Measurements from ENCODE around the gene SUSD3. TPM values are rescaled to one million over a fixed set of nuclear protein-coding genes. Genes with fewer than 3 reads are reported as not detected.
A peak's percentile ranks its signal among the peaks of the same experiment; 100 is the strongest.

SUSD3 gene
- total RNA-seq, 4 donors from 2014 or later: 5.5 to 21.5 (median 7.9) TPM

DNA sequence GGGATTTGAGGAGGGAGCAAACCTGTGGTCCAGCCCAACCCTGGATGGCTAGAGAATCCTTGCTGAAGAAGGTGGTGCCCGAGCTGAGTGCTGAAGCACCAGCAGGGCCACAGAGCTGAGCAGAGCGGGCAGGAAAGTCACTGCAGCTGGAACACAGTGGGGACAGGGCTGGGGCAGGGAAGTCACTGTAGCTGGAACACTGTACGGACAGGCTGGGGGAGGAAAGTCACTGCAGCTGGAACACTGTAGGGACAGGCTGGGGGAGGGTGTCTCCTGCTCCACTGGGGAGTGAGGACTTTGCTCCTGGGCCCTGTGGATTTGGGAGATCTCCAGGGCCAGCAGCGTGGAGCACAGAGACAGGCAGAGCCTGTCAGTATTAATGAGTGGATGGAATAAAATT lies 9.0 kb upstream of the SUSD3 start:
- no peak for TF ChIP-seq POLR2A (IDR thresholded peaks at IDR 0.05)
- TF ChIP-seq, protein P1, sequence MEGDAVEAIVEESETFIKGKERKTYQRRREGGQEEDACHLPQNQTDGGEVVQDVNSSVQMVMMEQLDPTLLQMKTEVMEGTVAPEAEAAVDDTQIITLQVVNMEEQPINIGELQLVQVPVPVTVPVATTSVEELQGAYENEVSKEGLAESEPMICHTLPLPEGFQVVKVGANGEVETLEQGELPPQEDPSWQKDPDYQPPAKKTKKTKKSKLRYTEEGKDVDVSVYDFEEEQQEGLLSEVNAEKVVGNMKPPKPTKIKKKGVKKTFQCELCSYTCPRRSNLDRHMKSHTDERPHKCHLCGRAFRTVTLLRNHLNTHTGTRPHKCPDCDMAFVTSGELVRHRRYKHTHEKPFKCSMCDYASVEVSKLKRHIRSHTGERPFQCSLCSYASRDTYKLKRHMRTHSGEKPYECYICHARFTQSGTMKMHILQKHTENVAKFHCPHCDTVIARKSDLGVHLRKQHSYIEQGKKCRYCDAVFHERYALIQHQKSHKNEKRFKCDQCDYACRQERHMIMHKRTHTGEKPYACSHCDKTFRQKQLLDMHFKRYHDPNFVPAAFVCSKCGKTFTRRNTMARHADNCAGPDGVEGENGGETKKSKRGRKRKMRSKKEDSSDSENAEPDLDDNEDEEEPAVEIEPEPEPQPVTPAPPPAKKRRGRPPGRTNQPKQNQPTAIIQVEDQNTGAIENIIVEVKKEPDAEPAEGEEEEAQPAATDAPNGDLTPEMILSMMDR (IDR thresholded peaks at IDR 0.05): no peak
- Histone ChIP-seq H3K9me3 (no peaks in the 10 kb centered on the region), H3K36me3 (no peaks in the 10 kb centered on the region), H3K4me1 (no peaks in the 10 kb centered on the region), H3K4me3 (no peak overlapping the region), H3K27me3 (no peaks in the 10 kb centered on the region), H3K27ac (no peak overlapping the region)
- no peak for DNase-seq

DNA sequence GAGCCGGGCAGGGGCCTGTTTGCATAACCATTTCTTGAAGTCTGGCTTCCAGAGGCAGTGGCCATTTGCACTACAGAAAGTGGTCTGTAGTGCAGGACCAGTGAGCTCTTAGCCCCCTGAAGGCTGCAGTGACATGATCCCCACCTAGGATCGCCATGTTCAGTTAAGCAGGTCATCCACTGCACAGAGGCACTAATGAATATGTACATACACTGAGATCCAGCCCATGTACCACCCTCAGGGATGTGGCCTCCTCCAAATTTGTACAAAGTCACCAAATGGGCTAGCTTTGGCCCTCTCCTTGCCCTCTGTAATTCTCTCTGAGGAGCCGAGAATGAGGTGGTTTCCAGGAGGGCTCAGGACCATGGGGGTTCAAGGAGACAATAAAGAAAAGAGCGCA lies 8.3 kb upstream of the SUSD3 start:
- no peaks in the 10 kb centered on the region for H3K4me1 ChIP-seq
- TF ChIP-seq POLR2A (IDR thresholded peaks at IDR 0.05): no peak
- TF ChIP-seq, protein P1 (IDR thresholded peaks at IDR 0.05): no peak
- H3K27ac ChIP-seq: no peak overlapping the region
- no peaks in the 10 kb centered on the region for H3K27me3 ChIP-seq
- no peak for DNase-seq
- no peak overlapping the region for H3K4me3 ChIP-seq
- no peaks in the 10 kb centered on the region for H3K36me3 ChIP-seq
- H3K9me3 ChIP-seq: no peaks in the 10 kb centered on the region

DNA sequence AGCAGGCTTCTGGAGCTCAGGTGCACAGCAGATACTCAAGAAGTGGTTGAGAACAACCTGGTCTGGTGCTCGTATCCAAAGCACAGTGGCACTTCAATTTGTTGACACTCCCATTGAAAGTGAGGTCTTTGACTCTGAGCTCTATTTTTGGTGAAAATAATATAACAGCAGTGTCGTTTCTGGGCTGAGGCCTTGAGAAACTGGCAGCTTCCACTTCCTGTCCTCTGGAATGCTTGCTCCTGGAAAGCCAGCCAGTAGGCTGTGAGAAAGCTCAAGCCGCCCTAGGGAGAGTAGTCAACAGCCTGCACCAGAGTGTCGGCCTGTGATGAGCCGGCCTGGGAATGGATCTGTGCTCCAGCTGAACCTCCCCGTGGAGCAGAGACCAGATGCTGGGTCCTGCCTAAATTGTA lies 6.8 kb upstream of the SUSD3 start:
- Histone ChIP-seq H3K27me3 (no peaks in the 10 kb centered on the region), H3K27ac (peak overlapping the region in 3 of 4 donors; percentile 17 to 46 (median 27)), H3K36me3 (no peaks in the 10 kb centered on the region), H3K9me3 (no peaks in the 10 kb centered on the region), H3K4me3 (no peak overlapping the region), H3K4me1 (no peaks in the 10 kb centered on the region)
- TF ChIP-seq POLR2A (IDR thresholded peaks at IDR 0.05): no peak
- TF ChIP-seq, protein P1 (IDR thresholded peaks at IDR 0.05): no peak
- no peak for DNase-seq

DNA sequence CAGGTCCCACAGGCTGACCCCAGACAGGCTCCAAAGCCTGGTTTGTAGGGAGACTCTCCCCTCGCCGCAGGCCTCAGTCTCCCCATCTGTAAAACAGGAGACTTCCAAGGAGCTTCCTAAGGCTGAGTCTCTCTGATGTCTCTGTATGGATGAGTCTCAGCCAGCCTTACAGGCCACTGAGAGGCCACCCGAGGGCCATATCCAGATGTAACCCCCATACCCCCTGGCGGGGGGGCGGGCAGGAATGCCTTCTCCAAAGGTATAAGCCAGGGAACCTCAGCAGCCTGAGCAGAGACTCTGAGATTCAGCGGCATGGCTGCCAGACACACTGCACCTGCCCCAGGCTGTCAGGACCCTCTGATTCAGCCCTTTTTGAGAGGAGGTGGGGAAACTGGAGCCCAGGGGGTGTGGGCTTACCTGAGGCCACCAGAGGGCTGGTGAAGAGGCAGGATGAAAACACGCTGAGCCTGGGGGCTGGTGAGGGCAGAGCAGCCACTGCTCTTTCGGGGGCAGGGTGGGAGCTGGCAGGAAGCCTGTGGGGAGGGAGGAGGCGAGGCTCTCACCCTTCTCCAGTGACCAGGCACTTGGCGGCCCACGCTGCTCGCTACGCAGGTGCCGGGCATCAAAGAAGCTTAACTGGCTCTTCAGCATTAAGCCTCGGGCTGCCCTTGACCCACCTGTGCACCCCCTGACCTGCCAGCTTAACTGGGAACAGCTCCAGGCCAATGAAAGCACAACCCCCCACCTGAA lies 5.5 kb upstream of the SUSD3 start:
- Histone ChIP-seq H3K4me3 (no peak overlapping the region), H3K27me3 (no peaks in the 10 kb centered on the region), H3K4me1 (peaks cover 0 to 4% (median 0%) of the 10 kb centered on the region in 4 donors), H3K27ac (no peak overlapping the region), H3K36me3 (no peaks in the 10 kb centered on the region), H3K9me3 (no peaks in the 10 kb centered on the region)
- DNase-seq: no peak
- TF ChIP-seq, protein P1 (IDR thresholded peaks at IDR 0.05): no peak
- TF ChIP-seq POLR2A (IDR thresholded peaks at IDR 0.05): no peak

DNA sequence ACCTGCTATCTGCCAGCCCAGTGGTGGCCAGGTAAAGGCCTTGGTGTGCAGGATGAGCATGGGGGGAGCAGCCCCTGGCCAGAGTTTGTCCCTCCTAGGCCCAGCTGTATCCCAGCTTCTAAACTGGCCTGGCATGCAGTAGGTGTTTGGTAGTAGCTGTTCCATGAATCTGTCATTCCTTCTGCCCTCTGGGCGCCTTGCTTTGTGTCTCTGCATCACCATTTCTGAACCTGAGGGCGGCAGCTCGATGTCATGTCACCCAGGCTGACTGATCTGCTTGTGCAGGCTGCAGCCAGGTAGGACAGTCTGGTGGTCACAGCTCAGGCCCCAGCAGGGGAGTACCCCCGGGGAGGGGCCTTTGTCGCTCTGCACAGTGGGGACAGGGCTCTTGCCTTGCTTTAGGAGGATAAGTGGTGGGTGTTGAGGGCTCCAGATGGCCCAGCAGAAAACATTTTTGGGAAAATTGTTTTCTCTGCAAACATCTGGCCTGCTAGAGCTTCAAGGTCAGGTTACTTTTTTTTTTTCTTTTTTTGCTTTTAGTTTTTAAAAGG lies 4.6 kb upstream of the SUSD3 start:
- TF ChIP-seq, protein P1 (IDR thresholded peaks at IDR 0.05): no peak
- TF ChIP-seq POLR2A (IDR thresholded peaks at IDR 0.05): no peak
- Histone ChIP-seq H3K4me3 (no peak overlapping the region), H3K9me3 (no peaks in the 10 kb centered on the region), H3K36me3 (no peaks in the 10 kb centered on the region), H3K27ac (no peak overlapping the region), H3K4me1 (peaks cover 0 to 11% (median 7%) of the 10 kb centered on the region in 4 donors), H3K27me3 (no peaks in the 10 kb centered on the region)
- DNase-seq: no peak

Data from Peyer's patch (tissue), 4 donors.